GM18511 (cell line): ENCODE measurements around the gene KDM5B.
"Not testable (repeated sequence)": the region's sequence is repeated elsewhere in the genome, so short reads cannot be mapped to it uniquely, and the experiment has no call there.

Experiments
- ATAC-seq: cut with Tn5 transposase; IDR thresholded peaks from one replicate; pipeline ENCODE4 v1.9.1; 2021; ENCODE audit warnings: mild to moderate bottlenecking, moderate library complexity; ENCODE audit not compliant: unreplicated experiment

KDM5B gene

GRCh38 chr1:202716654-202717053 is 91.6 kb downstream of the KDM5B start:
- no peak for ATAC-seq

- ATAC-seq = not testable (repeated sequence)
These were observed 94.0 kb downstream of the KDM5B start for GRCh38 chr1:202714202-202714601.

- no peak for ATAC-seq
These were observed 95.1 kb downstream of the KDM5B start for GRCh38 chr1:202713110-202713509.

- no peak for ATAC-seq
These were observed 96.1 kb downstream of the KDM5B start for GRCh38 chr1:202711949-202712635.

GRCh38 chr1:202710070-202711045 is 97.9 kb downstream of the KDM5B start, which contains the start of gene SYT2:
TSS of gene SYT2 (minus strand) at chr1:202710454. CDS start at chr1:202605772, 104,682 bp downstream.
- ATAC-seq = no peak

GRCh38 chr1:202709276-202710041 is 98.8 kb downstream of the KDM5B start:
- ATAC-seq = no peak

- ATAC-seq = no peak
These were observed 99.6 kb downstream of the KDM5B start for GRCh38 chr1:202708456-202709275.

GRCh38 chr1:202706851-202707250 is 101.4 kb downstream of the KDM5B start:
- ATAC-seq = no peak

GRCh38 chr1:202704601-202705000 is 103.6 kb downstream of the KDM5B start:
- no peak for ATAC-seq

- ATAC-seq = no peak
These were observed 105.0 kb downstream of the KDM5B start for GRCh38 chr1:202703191-202703590.

- ATAC-seq = no peak
These were observed 106.1 kb downstream of the KDM5B start for GRCh38 chr1:202702088-202702487.

- ATAC-seq = no peak
These were observed 107.0 kb downstream of the KDM5B start for GRCh38 chr1:202701200-202701599.

- ATAC-seq = no peak
These were observed 108.2 kb downstream of the KDM5B start for GRCh38 chr1:202700061-202700460.

- no peak for ATAC-seq
These were observed 109.9 kb downstream of the KDM5B start for GRCh38 chr1:202698276-202698675.

- no peak for ATAC-seq
These were observed 111.2 kb downstream of the KDM5B start for GRCh38 chr1:202697038-202697437.

GRCh38 chr1:202694314-202694713 is 113.9 kb downstream of the KDM5B start:
- ATAC-seq = no peak

- ATAC-seq = no peak
These were observed 115.2 kb downstream of the KDM5B start for GRCh38 chr1:202692959-202693555.

- no peak for ATAC-seq
These were observed 116.4 kb downstream of the KDM5B start for GRCh38 chr1:202691816-202692215.

GRCh38 chr1:202689493-202690342 is 118.5 kb downstream of the KDM5B start:
- no peak for ATAC-seq
